GM10248 (cell line): ENCODE results near the gene NHEJ1.

Experiments
- CTCF ChIA-PET: fragments of 300-600 bp; sonication (Branson Sonifier 250); formaldehyde crosslinking; extraction: SDS; loops from one replicate; lab custom pipeline; 2021; ENCODE audit warnings: antibody characterized with exemption; lab: Yijun Ruan, JAX
- POLR2A ChIA-PET: fragments of 350-650 bp; sonication (Branson Sonifier 250); formaldehyde crosslinking; extraction: SDS; loops from one replicate; lab custom pipeline; 2020; ENCODE audit warnings: antibody characterized with exemption; lab: Yijun Ruan, JAX
- DNase-seq: peaks from one replicate; pipeline ENCODE4 v3.0.0; 2012; ENCODE audit errors: extremely low spot score
- CTCF ChIP-seq: IDR thresholded peaks from 2 replicates; pipeline ENCODE4 v1.5.1; 2012; ENCODE audit warnings: mild to moderate bottlenecking, low read depth; ENCODE audit errors: extremely low read depth, missing control alignments, control extremely low read depth

The NHEJ1 gene

DNA sequence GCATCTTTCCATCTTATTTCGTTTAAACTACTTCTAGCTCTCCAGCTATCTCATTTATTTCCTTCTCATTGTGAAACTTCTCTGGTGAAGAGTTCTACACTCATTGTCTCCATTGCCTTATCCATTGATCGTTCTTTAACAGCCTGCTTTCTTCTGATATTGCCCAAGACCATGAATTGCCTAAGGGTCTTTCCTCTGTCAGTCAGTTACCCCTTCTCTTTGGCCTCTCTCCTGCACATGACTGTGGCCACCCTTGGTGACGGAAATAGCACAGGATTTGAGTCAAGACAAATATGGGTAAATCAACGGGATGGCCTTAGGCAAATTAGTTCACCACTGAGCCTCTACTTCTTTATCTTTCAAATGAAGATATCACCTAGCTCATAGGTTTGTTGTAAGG lies 26.6 kb downstream of the NHEJ1 start:
- ChIA-PET CTCF (interaction anchor here (0.8 to 8.4 kb wide), 8 partner anchors 9 to 161 kb away, joined by 3 to 90 read pairs (median 4); no protein-coding TSS in a partner anchor), POLR2A (no interaction called here)
- no peak for TF ChIP-seq CTCF
- DNase-seq = no peak

DNA sequence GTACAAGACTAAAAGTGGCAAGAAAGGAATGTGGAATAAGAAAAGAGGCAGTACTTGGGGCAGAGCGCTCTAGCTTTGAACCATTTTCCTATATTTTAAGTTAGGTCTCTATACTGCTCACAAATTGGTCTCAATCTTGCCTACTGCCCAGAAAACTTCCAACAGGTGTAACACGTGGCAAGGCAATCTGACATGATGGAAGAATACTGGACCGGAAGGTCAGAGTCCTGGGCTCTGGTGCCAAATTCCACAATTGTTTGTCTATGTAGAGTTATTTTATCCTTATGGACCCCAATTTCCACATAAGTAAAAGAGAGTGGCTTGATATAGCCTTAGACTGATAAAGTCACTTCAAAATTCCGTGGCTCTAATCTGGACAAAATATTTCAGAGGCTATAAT lies 28.9 kb downstream of the NHEJ1 start:
- CTCF ChIA-PET = interaction anchor here (1.7 to 8.4 kb wide), 5 partner anchors 12 to 164 kb away, joined by 4 to 90 read pairs (median 10); no protein-coding TSS in a partner anchor
- no peak for DNase-seq
- no peak for TF ChIP-seq CTCF
- POLR2A ChIA-PET = no interaction called here

GRCh38 chr2:219131327-219131726 lies 29.3 kb downstream of the NHEJ1 start:
- DNase-seq = no peak
- no peak for TF ChIP-seq CTCF
- ChIA-PET CTCF (interaction anchor here (1.7 to 8.4 kb wide), 5 partner anchors 12 to 73 kb away, joined by 4 to 90 read pairs (median 10); partner anchors contain the start of gene IHH), POLR2A (no interaction called here)

DNA sequence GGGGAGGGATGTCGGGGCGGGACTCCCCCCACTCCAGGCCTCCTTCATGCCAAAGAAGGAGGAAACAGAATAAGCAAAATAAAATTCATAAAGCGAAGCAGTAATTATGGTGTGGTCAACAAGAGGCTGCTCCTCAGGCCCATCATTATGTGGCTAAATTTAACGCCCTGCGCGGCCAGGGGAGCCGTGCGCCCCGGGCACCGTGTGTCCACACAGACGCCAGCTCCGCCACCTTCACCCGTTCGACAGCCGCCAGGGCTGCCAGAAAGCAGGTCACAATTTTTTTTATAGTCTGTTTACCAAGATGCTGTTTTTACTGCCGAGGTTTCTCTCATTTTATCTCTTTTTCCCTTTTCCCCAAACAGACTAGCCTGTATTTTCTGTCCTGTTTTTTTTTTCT lies 31.0 kb downstream of the NHEJ1 start:
- POLR2A ChIA-PET = no interaction called here
- no peak for TF ChIP-seq CTCF
- no peak for DNase-seq
- CTCF ChIA-PET = interaction anchor here (0.8 to 8.4 kb wide), 8 partner anchors 10 to 166 kb away, joined by 3 to 90 read pairs (median 4); partner anchors contain the start of gene IHH

- DNase-seq = no peak
- POLR2A ChIA-PET = no interaction called here
- TF ChIP-seq CTCF = no peak
- CTCF ChIA-PET = interaction anchor here (0.9 to 8.4 kb wide), 10 partner anchors 9 to 70 kb away, joined by 3 to 90 read pairs (median 4); no protein-coding TSS in a partner anchor
Observed at GRCh38 chr2:219128396-219128795, 32.2 kb downstream of the NHEJ1 start.

- ChIA-PET CTCF (interaction anchor here (1.1 to 11.1 kb wide), 6 partner anchors 8 to 69 kb away, joined by 4 to 90 read pairs (median 10); no protein-coding TSS in a partner anchor), POLR2A (no interaction called here)
- no peak for TF ChIP-seq CTCF
- no peak for DNase-seq
Observed at GRCh38 chr2:219127037-219127635, 33.5 kb downstream of the NHEJ1 start.
